Tibial nerve (tissue), 4 donors: ENCODE measurements around the gene CAMTA1. TPM values are rescaled to one million over a fixed set of nuclear protein-coding genes. Genes with fewer than 3 reads are reported as not detected.
"Not testable (repeated sequence)": the region's sequence is repeated elsewhere in the genome, so short reads cannot be mapped to it uniquely, and the experiment has no call there.

Experiments used
- DNase-seq, 2 donors: peaks; one replicate each; pipeline ENCODE4 v3.0.0-alpha.2; 2019; ENCODE audit warnings: low spot score in 2 of 2
- H3K27ac ChIP-seq, 4 donors: fragments of 200-600 bp; sonication (generic) in 3 of 4; one replicate each; pipeline ENCODE4 v1.5.1; 2017 to 2019; ENCODE audit warnings: mild to moderate bottlenecking in 1 of 4
- H3K27me3 ChIP-seq, 2 donors: fragments of 200-600 bp; sonication (generic) in 1 of 2; one replicate each; pipeline versions ENCODE4 v1.5.1 to v1.6.0; 2017 to 2019
- H3K36me3 ChIP-seq, 3 donors: fragments of 200-600 bp; sonication (generic); one replicate each; pipeline ENCODE4 v1.5.1; 2018 to 2019
- H3K4me1 ChIP-seq, 4 donors: fragments of 200-600 bp; sonication (generic) in 3 of 4; one replicate each; pipeline ENCODE4 v1.5.1; 2017 to 2019
- H3K4me3 ChIP-seq, 4 donors: fragments of 200-600 bp; sonication (generic) in 3 of 4; one replicate each; pipeline ENCODE4 v1.5.1; 2017 to 2019; ENCODE audit warnings: mild to moderate bottlenecking in 1 of 4, moderate library complexity in 1 of 4
- H3K9me3 ChIP-seq, 4 donors: fragments of 200-600 bp; sonication (generic) in 3 of 4; one replicate each; pipeline ENCODE4 v1.5.1; 2017 to 2019
- EP300 ChIP-seq, 2 donors: sonication (generic); formaldehyde crosslinking; IDR thresholded peaks; one replicate each; pipeline ENCODE4 v1.6.1; 2017; ENCODE audit warnings: antibody characterized with exemption in 2 of 2, mild to moderate bottlenecking in 1 of 2
- POLR2A ChIP-seq, 2 donors: fragments of 450-650 bp; IDR thresholded peaks; one replicate each; pipeline ENCODE4 v1.6.1; 2017; ENCODE audit warnings: antibody characterized with exemption in 2 of 2, mild to moderate bottlenecking in 2 of 2, moderate library complexity in 2 of 2
- WGBS, 2 donors: methylation state at CpG; one replicate each; pipeline ENCODE4 v1.1.5; 2018; 5-methylcytosine and 5-hydroxymethylcytosine counted together
- total RNA-seq, 4 donors: library from RNA; depleted of rRNA; stranded (reverse); fragments of >200 nt; gene quantifications; one replicate each; pipeline ENCODE4 v1.1.0, GENCODE V29; 2016
- TF ChIP-seq, protein P1 (sequence below), 5 experiments: fragments of 200-600 bp in 3 of 5; fragments of 450-650 bp in 2 of 5; sonication (generic) in 3 of 5; IDR thresholded peaks; one replicate each; pipeline ENCODE4 v1.5.1; 2016 to 2019; ENCODE audit warnings: antibody characterized with exemption in 5 of 5, mild to moderate bottlenecking in 3 of 5, moderate library complexity in 2 of 5

CAMTA1 gene
- total RNA-seq, 4 donors from 2014 or later: 41.8 to 104 (median 87.2) TPM

DNA sequence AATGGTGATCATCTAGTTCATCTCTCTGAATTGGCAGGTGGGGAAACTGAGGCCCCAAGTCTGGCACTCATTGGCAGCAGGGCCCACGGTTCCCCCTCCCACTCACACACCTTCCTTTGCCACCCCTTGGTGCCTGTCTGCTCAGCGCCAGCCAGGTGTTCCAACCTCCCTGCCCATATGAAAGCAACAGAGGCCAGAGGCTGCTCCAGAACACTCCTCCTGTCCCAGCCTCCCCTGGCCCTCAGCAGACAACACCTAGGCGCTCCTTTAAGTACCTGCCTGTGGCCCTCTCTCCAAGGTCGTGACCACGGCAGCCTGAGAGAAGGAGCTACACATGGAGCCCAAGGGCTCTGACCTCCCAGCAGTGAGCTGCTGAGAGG is 623.5 kb downstream of the CAMTA1 start:
- no peak overlapping the region for H3K27ac ChIP-seq
- DNase-seq: no peak
- H3K36me3 ChIP-seq: no peaks in the 10 kb centered on the region
- H3K9me3 ChIP-seq: no peaks in the 10 kb centered on the region
- H3K4me3 ChIP-seq: no peak overlapping the region
- H3K27me3 ChIP-seq: no peaks in the 10 kb centered on the region
- TF ChIP-seq EP300 (IDR thresholded peaks at IDR 0.05): no peak
- TF ChIP-seq POLR2A (IDR thresholded peaks at IDR 0.05): no peak
- TF ChIP-seq, protein P1, sequence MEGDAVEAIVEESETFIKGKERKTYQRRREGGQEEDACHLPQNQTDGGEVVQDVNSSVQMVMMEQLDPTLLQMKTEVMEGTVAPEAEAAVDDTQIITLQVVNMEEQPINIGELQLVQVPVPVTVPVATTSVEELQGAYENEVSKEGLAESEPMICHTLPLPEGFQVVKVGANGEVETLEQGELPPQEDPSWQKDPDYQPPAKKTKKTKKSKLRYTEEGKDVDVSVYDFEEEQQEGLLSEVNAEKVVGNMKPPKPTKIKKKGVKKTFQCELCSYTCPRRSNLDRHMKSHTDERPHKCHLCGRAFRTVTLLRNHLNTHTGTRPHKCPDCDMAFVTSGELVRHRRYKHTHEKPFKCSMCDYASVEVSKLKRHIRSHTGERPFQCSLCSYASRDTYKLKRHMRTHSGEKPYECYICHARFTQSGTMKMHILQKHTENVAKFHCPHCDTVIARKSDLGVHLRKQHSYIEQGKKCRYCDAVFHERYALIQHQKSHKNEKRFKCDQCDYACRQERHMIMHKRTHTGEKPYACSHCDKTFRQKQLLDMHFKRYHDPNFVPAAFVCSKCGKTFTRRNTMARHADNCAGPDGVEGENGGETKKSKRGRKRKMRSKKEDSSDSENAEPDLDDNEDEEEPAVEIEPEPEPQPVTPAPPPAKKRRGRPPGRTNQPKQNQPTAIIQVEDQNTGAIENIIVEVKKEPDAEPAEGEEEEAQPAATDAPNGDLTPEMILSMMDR (IDR thresholded peaks at IDR 0.05): no peak
- H3K4me1 ChIP-seq: no peaks in the 10 kb centered on the region
- WGBS, 2 donors: 79 to 96% methylated on average over 5 of the region's 5 CpGs

DNA sequence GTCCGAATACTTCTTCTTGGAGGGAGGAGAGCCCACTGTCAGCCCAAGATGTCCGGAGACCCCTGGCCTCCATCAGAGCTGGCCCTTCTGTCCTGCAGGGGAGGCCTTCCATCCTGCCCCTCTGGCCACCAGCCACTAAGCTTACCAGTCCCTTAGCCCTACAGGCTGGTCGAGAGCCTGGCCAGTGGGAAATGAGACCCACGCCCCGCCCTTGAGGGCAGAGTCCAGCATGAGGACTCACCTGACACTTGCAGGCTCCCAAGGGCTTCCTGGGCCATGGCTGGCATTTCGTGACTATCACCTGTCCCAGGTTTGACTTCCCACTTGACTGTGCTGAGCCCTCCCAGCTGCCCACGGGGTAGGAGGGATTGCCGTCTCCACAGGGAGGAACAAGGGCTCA is 624.0 kb downstream of the CAMTA1 start:
- Histone ChIP-seq H3K27ac (no peak overlapping the region), H3K4me3 (no peak overlapping the region), H3K9me3 (no peaks in the 10 kb centered on the region), H3K36me3 (no peaks in the 10 kb centered on the region), H3K27me3 (no peaks in the 10 kb centered on the region), H3K4me1 (no peaks in the 10 kb centered on the region)
- WGBS, 2 donors: 90 to 91% methylated on average over 8 of the region's 8 CpGs
- DNase-seq: no peak
- no peak for TF ChIP-seq EP300 (IDR thresholded peaks at IDR 0.05)
- TF ChIP-seq, protein P1 (IDR thresholded peaks at IDR 0.05): no peak
- TF ChIP-seq POLR2A (IDR thresholded peaks at IDR 0.05): no peak

DNA sequence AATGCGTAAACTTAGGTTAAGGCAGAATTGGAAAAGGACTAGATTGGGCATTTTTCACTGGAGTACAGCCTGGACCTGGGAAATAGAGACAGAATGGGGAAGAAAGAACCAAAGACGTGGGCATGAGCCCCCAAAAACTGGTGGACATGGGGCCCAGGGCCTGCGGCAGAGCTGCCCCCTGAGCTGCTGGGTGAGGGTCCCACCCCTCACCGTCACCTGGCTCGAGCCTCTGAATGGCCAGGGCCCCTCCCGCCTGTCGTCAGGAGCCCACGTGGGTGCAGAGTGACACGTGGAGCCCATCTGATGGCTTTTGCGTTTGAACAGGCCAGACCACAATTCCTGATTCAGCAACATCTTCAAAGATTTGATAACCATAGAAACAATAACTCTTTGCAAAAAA is 624.9 kb downstream of the CAMTA1 start:
- 63% methylated on average over 10 of the region's 10 CpGs for WGBS, 2 donors
- Histone ChIP-seq H3K4me3 (no peak overlapping the region), H3K27ac (no peak overlapping the region), H3K4me1 (no peaks in the 10 kb centered on the region), H3K36me3 (no peaks in the 10 kb centered on the region), H3K27me3 (no peaks in the 10 kb centered on the region), H3K9me3 (no peaks in the 10 kb centered on the region)
- TF ChIP-seq, protein P1 (IDR thresholded peaks at IDR 0.05): no peak
- TF ChIP-seq EP300 (IDR thresholded peaks at IDR 0.05) (no peak), POLR2A (IDR thresholded peaks at IDR 0.05) (no peak)
- DNase-seq: no peak

DNA sequence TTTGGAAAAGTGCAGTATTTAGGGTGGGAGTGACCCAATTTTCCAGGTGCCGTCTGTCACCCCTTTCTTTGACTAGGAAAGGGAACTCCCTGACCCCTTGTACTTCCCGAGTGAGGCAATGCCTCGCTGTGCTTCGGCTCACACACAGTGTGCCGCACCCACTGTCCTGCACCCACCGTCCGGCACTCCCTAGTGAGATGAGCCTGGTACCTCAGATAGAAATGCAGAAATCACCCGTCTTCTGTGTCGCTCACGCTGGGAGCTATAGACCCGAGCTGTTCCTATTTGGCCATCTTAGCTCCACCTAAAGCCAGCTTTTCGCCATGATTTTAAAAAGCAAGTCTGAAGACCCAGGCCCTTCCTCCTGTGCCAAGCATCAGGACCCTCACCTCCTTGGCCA is 632.4 kb downstream of the CAMTA1 start:
- not testable (repeated sequence) for H3K4me1 ChIP-seq, DNase-seq, H3K27me3 ChIP-seq, H3K27ac ChIP-seq, H3K36me3 ChIP-seq, H3K4me3 ChIP-seq
- peaks cover 0 to 20% (median 0%) of the 10 kb centered on the region in 4 donors for H3K9me3 ChIP-seq
- 94 to 98% methylated on average over 12 of the region's 12 CpGs for WGBS, 2 donors

DNA sequence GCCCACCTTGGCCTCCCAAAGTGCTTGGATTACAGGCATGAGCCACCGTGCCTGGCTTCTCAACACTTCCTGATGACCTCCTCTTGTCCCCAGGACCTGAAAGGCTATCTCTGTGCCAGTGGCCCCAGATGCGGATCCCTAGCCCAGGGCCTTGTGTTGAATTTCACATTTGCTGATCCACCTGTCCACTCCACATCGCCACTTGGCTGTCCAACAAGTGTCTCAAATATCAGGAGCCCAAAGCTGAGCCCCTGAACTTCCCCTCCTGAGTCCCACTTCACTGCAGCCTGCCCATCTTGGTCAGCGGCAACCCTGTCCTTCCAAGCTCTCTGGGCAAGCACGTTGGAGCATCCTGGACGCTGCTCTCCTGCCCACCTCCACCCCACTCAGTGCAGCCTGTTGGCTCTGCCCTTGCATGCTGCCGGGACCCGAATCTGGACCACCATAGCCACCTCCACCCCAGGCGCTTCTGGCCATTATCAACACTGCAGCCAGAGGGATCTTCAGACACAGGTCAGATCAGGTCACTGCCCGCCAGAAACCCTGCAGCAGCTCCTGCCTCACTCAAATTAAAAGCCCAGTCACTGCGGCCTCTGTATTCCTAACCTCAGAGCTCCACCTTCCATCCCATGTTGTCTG is 633.3 kb downstream of the CAMTA1 start:
- TF ChIP-seq EP300 (IDR thresholded peaks at IDR 0.05): no peak
- TF ChIP-seq, protein P1 (IDR thresholded peaks at IDR 0.05): no peak
- no peak for TF ChIP-seq POLR2A (IDR thresholded peaks at IDR 0.05)
- WGBS, 2 donors: 84 to 89% methylated on average over 10 of the region's 11 CpGs
- no peak overlapping the region for H3K27ac ChIP-seq
- peaks cover 0 to 20% (median 0%) of the 10 kb centered on the region in 4 donors for H3K9me3 ChIP-seq
- DNase-seq: no peak
- no peaks in the 10 kb centered on the region for H3K27me3 ChIP-seq
- H3K4me1 ChIP-seq: no peaks in the 10 kb centered on the region
- H3K4me3 ChIP-seq: no peak overlapping the region
- no peaks in the 10 kb centered on the region for H3K36me3 ChIP-seq

DNA sequence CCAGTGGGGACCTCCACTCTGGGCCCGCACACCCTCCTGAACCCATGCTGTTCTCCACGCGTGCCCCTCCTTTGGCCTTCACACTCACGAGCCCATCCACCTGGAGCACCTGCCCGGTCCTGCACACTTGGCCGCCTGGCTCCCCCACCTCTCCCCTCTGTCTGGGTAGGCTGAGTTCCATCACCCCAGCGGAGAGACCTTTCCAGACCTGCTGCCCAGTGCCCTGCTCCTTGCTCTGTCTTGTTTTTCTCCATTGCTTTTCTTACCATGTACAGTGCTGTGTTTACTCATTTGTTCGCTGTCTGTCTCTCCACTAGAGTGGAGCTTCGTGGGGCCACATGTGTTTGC is 634.8 kb downstream of the CAMTA1 start:
- Histone ChIP-seq H3K4me1 (no peaks in the 10 kb centered on the region), H3K27me3 (no peaks in the 10 kb centered on the region), H3K4me3 (no peak overlapping the region), H3K36me3 (no peaks in the 10 kb centered on the region), H3K27ac (no peak overlapping the region), H3K9me3 (peaks cover 0 to 20% (median 0%) of the 10 kb centered on the region in 4 donors)
- no peak for TF ChIP-seq POLR2A (IDR thresholded peaks at IDR 0.05)
- no peak for TF ChIP-seq EP300 (IDR thresholded peaks at IDR 0.05)
- TF ChIP-seq, protein P1 (IDR thresholded peaks at IDR 0.05): no peak
- 65 to 73% methylated on average over 9 of the region's 9 CpGs for WGBS, 2 donors
- DNase-seq: no peak
